Endothelial cell of umbilical vein (primary cell): ENCODE measurements around the gene SSR4. TPM values are rescaled to one million over a fixed set of nuclear protein-coding genes. Genes with fewer than 3 reads are reported as not detected.

ENCODE experiments used
- BruUV-seq: library from RNA; stranded (reverse); fragments of 400-500 nt; replicated peaks from 2 replicates; lab custom pipeline; 2021; lab: Mats Ljungman, UMichigan
- CTCF ChIA-PET: fragments of 300-600, 350-600 bp; sonication (Branson Sonifier 250); formaldehyde crosslinking; loops from one replicate; lab custom pipeline; 2021; ENCODE audit warnings: antibody characterized with exemption, inconsistent platforms; lab: Charles Lee
- POLR2A ChIA-PET: fragments of 300-600, 350-600 bp; sonication (Branson Sonifier 250); formaldehyde crosslinking; loops from one replicate; lab custom pipeline; 2021; ENCODE audit warnings: antibody characterized with exemption, inconsistent platforms; lab: Charles Lee
- DNase-seq: peaks from one replicate; pipeline ENCODE4 v3.0.0-alpha.2; 2011; ENCODE audit warnings: low read depth, low spot score
- FAIRE-seq: peaks from 2 replicates; lab custom pipeline; 2011; peaks lifted over from hg19 to GRCh38; lab: Jason Lieb, UNC
- H2AFZ ChIP-seq: 2 replicates; pipeline ENCODE4 v1.6.0; 2012; ENCODE audit warnings: low read depth, low read length, control low read depth, inconsistent platforms
- H3K27ac ChIP-seq: 2 replicates; pipeline ENCODE4 v1.5.1; 2011; ENCODE audit warnings: low read depth, mild to moderate bottlenecking, control low read depth, low read length, moderate library complexity; ENCODE audit not compliant: insufficient read depth
- H3K27me3 ChIP-seq, 2 experiments: 2 replicates each; pipeline versions ENCODE4 v1.6.0 to v1.6.1; 2011; ENCODE audit warnings: low read length in 2 of 2, mixed read lengths in 1 of 2; ENCODE audit not compliant: control insufficient read depth in 2 of 2, insufficient read depth in 2 of 2
- H3K36me3 ChIP-seq, 2 experiments: 2 replicates in 1 of 2; 3 replicates in 1 of 2; pipeline ENCODE4 v1.5.1; 2011; ENCODE audit warnings: low read length in 2 of 2, mild to moderate bottlenecking in 1 of 2, moderate library complexity in 1 of 2; ENCODE audit not compliant: control insufficient read depth in 2 of 2, insufficient read depth in 2 of 2; ENCODE audit errors: extremely low read depth in 1 of 2
- H3K4me1 ChIP-seq: 3 replicates; pipeline ENCODE4 v1.5.1; 2011; ENCODE audit warnings: mild to moderate bottlenecking, low read length; ENCODE audit not compliant: control insufficient read depth, insufficient read depth; ENCODE audit errors: extremely low read depth
- H3K4me2 ChIP-seq: 2 replicates; pipeline ENCODE4 v1.6.1; 2011; ENCODE audit warnings: low read length, control low read depth, mixed read lengths; ENCODE audit not compliant: insufficient read depth
- H3K4me3 ChIP-seq, 3 experiments: fragments of 200-600 bp in 1 of 3; sonication (generic), shearing (Covaris generic) in 1 of 3; replicated peaks in 1 of 3; 2 replicates each; pipeline ENCODE4 v1.5.1; 2011 to 2016; ENCODE audit warnings: control low read depth in 3 of 3, low read length in 3 of 3, mild to moderate bottlenecking in 2 of 3, inconsistent platforms in 1 of 3, low read depth in 1 of 3, moderate library complexity in 1 of 3; ENCODE audit not compliant: insufficient read depth in 1 of 3
- H3K79me2 ChIP-seq: 2 replicates; pipeline ENCODE4 v1.6.0; 2012; ENCODE audit warnings: low read length, inconsistent platforms; ENCODE audit not compliant: control insufficient read depth, insufficient read depth
- H3K9ac ChIP-seq: replicated peaks from 2 replicates; pipeline ENCODE3; 2011; ENCODE audit warnings: low read length, control low read depth; ENCODE audit not compliant: insufficient read depth; ENCODE audit errors: extremely low read depth
- H3K9me1 ChIP-seq: replicated peaks from 3 replicates; pipeline ENCODE4 v1.6.0; 2011; ENCODE audit warnings: mild to moderate bottlenecking, low read length; ENCODE audit not compliant: control insufficient read depth, insufficient read depth; ENCODE audit errors: extremely low read depth
- H3K9me3 ChIP-seq: replicated peaks from 2 replicates; pipeline ENCODE4 v1.5.1; 2012; ENCODE audit warnings: low read length, inconsistent platforms; ENCODE audit not compliant: control insufficient read depth, insufficient read depth
- H4K20me1 ChIP-seq: replicated peaks from 2 replicates; pipeline ENCODE3; 2011; ENCODE audit warnings: mild to moderate bottlenecking, low read length; ENCODE audit not compliant: control insufficient read depth, insufficient read depth; ENCODE audit errors: extremely low read depth
- EZH2 ChIP-seq: IDR thresholded peaks from 2 replicates; pipeline ENCODE4 v1.6.1; 2012; ENCODE audit warnings: borderline replicate concordance, low read depth, mild to moderate bottlenecking, moderate library complexity, low read length, inconsistent platforms; ENCODE audit not compliant: severe bottlenecking
- FOS ChIP-seq: IDR thresholded peaks from 2 replicates; pipeline ENCODE4 v1.6.1; 2011; ENCODE audit warnings: mild to moderate bottlenecking, low read length, moderate library complexity, borderline replicate concordance; ENCODE audit not compliant: insufficient read depth
- GATA2 ChIP-seq: IDR thresholded peaks from 2 replicates; pipeline ENCODE4 v1.7.0; 2011; ENCODE audit warnings: low read depth, mild to moderate bottlenecking, moderate library complexity, mixed read lengths, low read length; ENCODE audit not compliant: insufficient read length, insufficient read depth
- MYC ChIP-seq: IDR thresholded peaks from one replicate; pipeline ENCODE4 v1.6.1; 2011; ENCODE audit warnings: mild to moderate bottlenecking, low read depth, low read length
- POLR2A ChIP-seq: IDR thresholded peaks from 2 replicates; pipeline ENCODE4 v1.6.1; 2012; ENCODE audit warnings: low read depth, mild to moderate bottlenecking, control low read depth, low read length
- POLR2AphosphoS5 ChIP-seq: IDR thresholded peaks from 2 replicates; pipeline ENCODE4 v1.6.1; 2012; ENCODE audit warnings: low read depth, mild to moderate bottlenecking, control low read depth, low read length, moderate library complexity; ENCODE audit not compliant: insufficient read depth
- dilution Hi-C: fragments of 300-500 bp; cut with MboI; formaldehyde crosslinking; loops from one replicate; pipeline ENCODE4 v1.15.0; 2019; ENCODE audit warnings: low sequenced_read_pairs; ENCODE audit not compliant: extremely low pct_ligation_motif_present
- intact Hi-C: fragments of 100-400 bp; cut with micrococcal nuclease; formaldehyde crosslinking; loops from one replicate; pipeline ENCODE4 v1.10.0; 2022
- polyA plus RNA-seq, 4 experiments: library from polyadenylated mRNA; depleted of rRNA in 3 of 4; stranded (reverse) in 3 of 4; unstranded in 1 of 4; fragments of >200 nt; gene quantifications; 2 replicates each; pipeline versions ENCODE4 v1.2.1 to v1.2.3, GENCODE V29; 2011 to 2012; ENCODE audit warnings: missing spikeins in 1 of 4
- total RNA-seq: library from RNA; stranded (reverse); gene quantifications from 2 replicates; pipeline ENCODE4 v1.2.3, GENCODE V29; 2021
- TF ChIP-seq, protein P1 (sequence below), 2 donors: IDR thresholded peaks; 1 replicate in 1 of 2; 2 replicates in 1 of 2; pipeline ENCODE4 v1.5.1; 2011; ENCODE audit warnings: low read length in 2 of 2, mild to moderate bottlenecking in 2 of 2, moderate library complexity in 2 of 2, control low read depth in 1 of 2, inconsistent platforms in 1 of 2, low read depth in 1 of 2; ENCODE audit not compliant: insufficient read depth in 1 of 2; ENCODE audit errors: extremely low read depth in 1 of 2

The SSR4 gene
- total and polyA plus RNA-seq, 2 donors (not counting 3 experiments of a cell fraction or from before 2014, with no cell fraction given), result 235 to 732 TPM

DNA sequence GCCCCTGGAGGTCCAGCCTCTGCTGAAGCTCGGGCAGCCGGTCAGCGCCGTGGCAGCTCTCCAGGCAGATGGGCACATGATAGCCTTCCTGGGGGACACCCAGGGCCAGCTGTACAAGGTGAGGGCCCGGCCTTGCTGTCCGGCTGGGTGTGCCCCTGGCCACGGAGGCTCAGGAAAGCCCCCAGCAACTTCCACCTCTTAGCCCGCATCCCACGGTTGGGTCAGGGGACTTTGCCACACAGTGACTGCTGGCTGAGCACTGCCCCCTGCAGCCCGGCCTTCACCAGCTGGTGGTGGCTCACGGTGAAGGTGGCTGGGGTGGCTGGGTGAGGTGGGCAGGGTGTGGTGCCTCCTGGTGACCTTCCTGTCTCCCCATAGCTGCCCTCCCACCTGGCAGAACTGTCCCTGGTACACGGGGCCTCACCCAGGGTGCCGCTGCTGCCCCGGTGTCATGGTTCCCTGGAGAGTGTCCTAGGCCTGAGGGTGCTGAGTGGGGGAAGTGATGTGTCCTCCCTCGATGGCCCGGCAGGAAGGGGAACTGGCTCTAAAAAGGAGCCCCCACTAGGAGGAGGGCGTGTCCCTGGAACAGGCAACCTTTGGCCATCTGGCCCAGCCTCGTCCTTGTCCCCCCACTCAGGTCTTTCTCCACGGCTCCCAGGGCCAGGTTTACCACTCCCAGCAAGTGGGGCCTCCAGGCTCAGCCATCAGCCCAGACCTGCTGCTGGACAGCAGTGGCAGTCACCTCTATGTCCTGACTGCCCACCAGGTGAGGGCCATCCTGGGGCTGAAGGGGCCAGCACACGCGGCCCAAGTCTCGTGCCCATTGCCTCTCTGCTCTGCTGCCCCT is 25.9 kb upstream of the SSR4 start:
- H3K9me1 ChIP-seq, result no peaks in the 10 kb centered on the region
- DNase-seq (no peak), FAIRE-seq (no peak)
- H4K20me1 ChIP-seq, result no peaks in the 10 kb centered on the region
- H3K4me1 ChIP-seq, result peaks cover 20% of the 10 kb centered on the region
- no peak overlapping the region for H3K4me3 ChIP-seq
- H3K27ac ChIP-seq, result no peak overlapping the region
- ChIA-PET POLR2A (no interaction called here), CTCF (interaction anchor here (1.3 kb wide), 1 partner anchor 11 kb away, joined by 3 read pairs; no protein-coding TSS in a partner anchor)
- dilution Hi-C loops (no loop called here), intact Hi-C loops (loop anchor here (10.0 kb wide), 1 partner anchor 276 kb away; no protein-coding TSS in a partner anchor)
- no peaks in the 10 kb centered on the region for H3K9me3 ChIP-seq
- no peak overlapping the region for H2AFZ ChIP-seq
- no peak overlapping the region for H3K9ac ChIP-seq
- TF ChIP-seq FOS (no peak), POLR2AphosphoS5 (no peak), POLR2A (no peak), EZH2 (no peak), GATA2 (no peak), MYC (no peak)
- TF ChIP-seq, protein P1, sequence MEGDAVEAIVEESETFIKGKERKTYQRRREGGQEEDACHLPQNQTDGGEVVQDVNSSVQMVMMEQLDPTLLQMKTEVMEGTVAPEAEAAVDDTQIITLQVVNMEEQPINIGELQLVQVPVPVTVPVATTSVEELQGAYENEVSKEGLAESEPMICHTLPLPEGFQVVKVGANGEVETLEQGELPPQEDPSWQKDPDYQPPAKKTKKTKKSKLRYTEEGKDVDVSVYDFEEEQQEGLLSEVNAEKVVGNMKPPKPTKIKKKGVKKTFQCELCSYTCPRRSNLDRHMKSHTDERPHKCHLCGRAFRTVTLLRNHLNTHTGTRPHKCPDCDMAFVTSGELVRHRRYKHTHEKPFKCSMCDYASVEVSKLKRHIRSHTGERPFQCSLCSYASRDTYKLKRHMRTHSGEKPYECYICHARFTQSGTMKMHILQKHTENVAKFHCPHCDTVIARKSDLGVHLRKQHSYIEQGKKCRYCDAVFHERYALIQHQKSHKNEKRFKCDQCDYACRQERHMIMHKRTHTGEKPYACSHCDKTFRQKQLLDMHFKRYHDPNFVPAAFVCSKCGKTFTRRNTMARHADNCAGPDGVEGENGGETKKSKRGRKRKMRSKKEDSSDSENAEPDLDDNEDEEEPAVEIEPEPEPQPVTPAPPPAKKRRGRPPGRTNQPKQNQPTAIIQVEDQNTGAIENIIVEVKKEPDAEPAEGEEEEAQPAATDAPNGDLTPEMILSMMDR (IDR thresholded peaks at IDR 0.05; ENCODE audit: extremely low read depth in 1 of 2, insufficient read depth in 1 of 2, low read depth in 1 of 2, low read length in 2 of 2), result no peak
- no TSS peak for BruUV-seq
- no peaks in the 10 kb centered on the region for H3K27me3 ChIP-seq
- H3K36me3 ChIP-seq, result peaks cover 0 to 17% of the 10 kb centered on the region in 2 experiments
- H3K79me2 ChIP-seq, result no peaks in the 10 kb centered on the region
- H3K4me2 ChIP-seq, result no peak overlapping the region
